Esophagus squamous epithelium (tissue), 4 donors: ENCODE measurements around the gene MOB3B.

Experiments used
- CTCF ChIP-seq, 6 experiments: fragments of 450-650 bp in 4 of 6; fragments of 200-600 bp in 2 of 6; sonication (generic) in 2 of 6; IDR thresholded peaks; one replicate each; pipeline ENCODE4 v1.5.1; 2016 to 2019; ENCODE audit warnings: antibody characterized with exemption in 6 of 6, mild to moderate bottlenecking in 4 of 6, moderate library complexity in 4 of 6
- POLR2A ChIP-seq, 4 donors: fragments of 450-650 bp; IDR thresholded peaks; one replicate each; pipeline ENCODE4 v1.6.1; 2017; ENCODE audit warnings: antibody characterized with exemption in 4 of 4, mild to moderate bottlenecking in 4 of 4, moderate library complexity in 3 of 4

DNA sequence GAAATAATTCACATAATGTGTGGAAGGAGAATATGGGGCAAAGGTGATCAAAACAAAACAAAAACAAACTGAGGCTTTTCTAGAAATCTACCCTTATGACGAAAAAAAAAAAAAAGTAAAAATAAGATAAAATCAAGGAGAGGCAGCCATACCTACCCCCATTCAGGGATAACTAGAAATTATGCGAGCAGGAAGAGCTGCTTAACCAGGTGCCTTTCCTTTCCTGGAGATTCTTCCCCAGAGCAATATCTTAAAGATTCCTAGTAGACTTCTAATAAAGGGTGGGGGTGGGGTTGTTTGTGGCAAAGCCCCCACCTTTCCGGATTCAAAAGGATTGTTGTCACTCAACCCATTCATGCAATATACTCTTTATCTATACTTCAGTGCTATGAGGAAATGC lies 117.5 kb downstream of the MOB3B start:
- TF ChIP-seq CTCF (IDR thresholded peaks at IDR 0.05): no peak
- no peak for TF ChIP-seq POLR2A (IDR thresholded peaks at IDR 0.05)
